ENCODE results near the gene PLEKHN1.

DNA sequence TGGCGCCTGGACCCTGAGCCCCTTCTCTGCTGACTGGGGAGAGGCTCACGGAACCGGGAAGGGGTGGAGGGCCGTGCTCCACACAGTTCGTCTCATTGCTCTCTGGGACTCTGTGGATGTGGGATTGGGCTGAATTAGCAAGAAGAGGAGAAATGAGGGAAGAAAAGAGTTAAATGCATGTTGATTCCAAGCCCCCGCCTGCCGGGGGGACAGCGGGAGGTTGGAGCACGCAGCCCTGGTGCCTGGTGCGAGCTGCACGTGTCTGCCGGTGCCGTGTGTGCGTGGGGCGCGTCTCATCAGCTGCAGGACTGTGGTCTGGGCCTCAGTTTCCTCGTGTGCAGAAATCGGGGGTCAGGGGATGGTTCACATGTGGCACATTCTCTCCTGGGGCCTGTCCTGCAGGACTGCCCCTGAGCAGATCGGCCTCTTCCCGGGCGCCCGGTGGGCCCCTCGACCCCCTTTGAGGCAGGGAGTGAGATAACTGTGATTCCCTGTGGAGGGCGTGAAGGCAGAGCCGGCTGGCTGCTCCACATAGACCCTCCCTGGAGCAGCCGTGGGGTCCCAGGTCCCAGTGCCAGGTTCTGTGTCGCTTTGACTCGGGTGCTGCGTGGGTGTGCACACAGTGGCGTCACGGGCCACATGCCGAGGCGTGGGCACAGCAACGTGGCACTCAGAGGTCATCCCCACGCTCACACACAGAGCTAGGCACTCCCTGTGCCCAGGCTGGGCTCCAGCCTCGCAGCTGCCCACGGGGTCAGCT, 31.1 kb upstream of the PLEKHN1 start:
- TF ChIP-seq CEBPB (IDR thresholded peaks at IDR 0.05; ENCODE audit: low read depth, low read length) (no peak), POLR2A (IDR thresholded peaks at IDR 0.05; ENCODE audit: low read depth, low read length) (no peak), MXI1 (IDR thresholded peaks at IDR 0.05; ENCODE audit: borderline replicate concordance, low read depth, low read length) (no peak), RCOR1 (IDR thresholded peaks at IDR 0.05; ENCODE audit: insufficient replicate concordance, low read length) (no peak), BHLHE40 (IDR thresholded peaks at IDR 0.05; ENCODE audit: low read depth, low read length) (no peak), RAD21 (IDR thresholded peaks at IDR 0.05; ENCODE audit: low read length) (no peak)
- TF ChIP-seq, protein P1, sequence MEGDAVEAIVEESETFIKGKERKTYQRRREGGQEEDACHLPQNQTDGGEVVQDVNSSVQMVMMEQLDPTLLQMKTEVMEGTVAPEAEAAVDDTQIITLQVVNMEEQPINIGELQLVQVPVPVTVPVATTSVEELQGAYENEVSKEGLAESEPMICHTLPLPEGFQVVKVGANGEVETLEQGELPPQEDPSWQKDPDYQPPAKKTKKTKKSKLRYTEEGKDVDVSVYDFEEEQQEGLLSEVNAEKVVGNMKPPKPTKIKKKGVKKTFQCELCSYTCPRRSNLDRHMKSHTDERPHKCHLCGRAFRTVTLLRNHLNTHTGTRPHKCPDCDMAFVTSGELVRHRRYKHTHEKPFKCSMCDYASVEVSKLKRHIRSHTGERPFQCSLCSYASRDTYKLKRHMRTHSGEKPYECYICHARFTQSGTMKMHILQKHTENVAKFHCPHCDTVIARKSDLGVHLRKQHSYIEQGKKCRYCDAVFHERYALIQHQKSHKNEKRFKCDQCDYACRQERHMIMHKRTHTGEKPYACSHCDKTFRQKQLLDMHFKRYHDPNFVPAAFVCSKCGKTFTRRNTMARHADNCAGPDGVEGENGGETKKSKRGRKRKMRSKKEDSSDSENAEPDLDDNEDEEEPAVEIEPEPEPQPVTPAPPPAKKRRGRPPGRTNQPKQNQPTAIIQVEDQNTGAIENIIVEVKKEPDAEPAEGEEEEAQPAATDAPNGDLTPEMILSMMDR (conservative IDR thresholded peaks at IDR 0.05; ENCODE audit: low read depth, low read length) = no peak
- TF ChIP-seq, protein P2, sequence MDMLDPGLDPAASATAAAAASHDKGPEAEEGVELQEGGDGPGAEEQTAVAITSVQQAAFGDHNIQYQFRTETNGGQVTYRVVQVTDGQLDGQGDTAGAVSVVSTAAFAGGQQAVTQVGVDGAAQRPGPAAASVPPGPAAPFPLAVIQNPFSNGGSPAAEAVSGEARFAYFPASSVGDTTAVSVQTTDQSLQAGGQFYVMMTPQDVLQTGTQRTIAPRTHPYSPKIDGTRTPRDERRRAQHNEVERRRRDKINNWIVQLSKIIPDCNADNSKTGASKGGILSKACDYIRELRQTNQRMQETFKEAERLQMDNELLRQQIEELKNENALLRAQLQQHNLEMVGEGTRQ (IDR thresholded peaks at IDR 0.05; ENCODE audit: low read depth, low read length) = no peak
